HEK293T (cell line): ENCODE results near the gene DYRK1A.

Experiments used
- CTBP1 ChIP-seq: fragments of 450-650 bp; IDR thresholded peaks from 2 replicates; pipeline ENCODE4 v1.6.1; 2016; ENCODE audit warnings: borderline replicate concordance
- FOXA1 ChIP-seq: fragments of 450-650 bp; IDR thresholded peaks from 2 replicates; pipeline ENCODE4 v1.6.1; 2016; ENCODE audit warnings: mild to moderate bottlenecking
- FOXK2 ChIP-seq: fragments of 450-650 bp; IDR thresholded peaks from 2 replicates; pipeline ENCODE4 v1.6.1; 2016; ENCODE audit warnings: mild to moderate bottlenecking
- FOXM1 ChIP-seq: fragments of 450-650 bp; IDR thresholded peaks from 2 replicates; pipeline ENCODE4 v1.6.1; 2017; ENCODE audit warnings: mild to moderate bottlenecking, borderline replicate concordance
- LEF1 ChIP-seq: fragments of 450-650 bp; IDR thresholded peaks from 2 replicates; pipeline ENCODE4 v1.6.1; 2017; ENCODE audit warnings: mild to moderate bottlenecking, borderline replicate concordance
- NFRKB ChIP-seq: fragments of 450-650 bp; IDR thresholded peaks from 2 replicates; pipeline ENCODE4 v1.6.1; 2016; ENCODE audit warnings: mild to moderate bottlenecking, moderate library complexity
- SP1 ChIP-seq: fragments of 450-650 bp; IDR thresholded peaks from 2 replicates; pipeline ENCODE4 v1.6.1; 2017
- ZNF384 ChIP-seq: fragments of 450-650 bp; IDR thresholded peaks from 2 replicates; pipeline ENCODE4 v1.6.1; 2016

DNA sequence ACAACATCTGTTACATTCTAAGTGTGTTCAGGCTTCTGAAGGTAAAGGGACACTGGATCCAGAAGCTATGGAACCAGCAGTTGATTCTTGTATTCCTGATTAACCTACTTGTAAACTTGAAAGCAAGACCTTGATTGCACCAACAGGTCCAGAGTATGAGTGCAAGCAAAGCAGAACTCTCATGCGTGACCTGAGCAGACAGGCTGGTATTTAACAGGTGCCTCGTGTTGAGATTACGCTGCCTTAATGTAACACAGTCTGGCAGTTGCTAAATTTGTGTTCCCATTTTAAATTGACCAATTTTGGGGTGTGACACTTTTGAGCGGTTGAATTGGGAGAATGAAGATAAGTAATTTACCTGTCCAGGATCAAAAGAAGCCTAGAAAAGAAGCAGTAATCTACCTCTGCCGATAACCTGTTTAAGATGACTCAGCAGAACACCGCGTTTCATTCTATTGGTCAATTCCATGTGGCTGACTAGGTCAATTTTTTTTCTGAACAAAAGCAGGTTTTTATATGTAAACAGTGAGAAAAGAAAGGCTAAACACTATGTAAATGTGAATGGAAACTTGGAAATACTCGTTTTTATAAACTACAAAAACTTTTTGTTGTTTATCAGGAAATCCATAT is 147.6 kb downstream of the DYRK1A start:
- TF ChIP-seq LEF1 (no peak), ZNF384 (no peak), SP1 (no peak), FOXM1 (no peak), CTBP1 (no peak), FOXK2 (no peak), NFRKB (no peak), FOXA1 (no peak)
